Panc1 (cell line): ENCODE measurements around the gene PORCN. TPM values are rescaled to one million over a fixed set of nuclear protein-coding genes. Genes with fewer than 3 reads are reported as not detected.
A peak's percentile ranks its signal among the peaks of the same experiment; 100 is the strongest.

ENCODE experiments used
- ATAC-seq: fragments of 200-7000 bp; cut with Tn5 transposase; 2 replicates; pipeline ENCODE4 v1.9.1; 2020; ENCODE audit warnings: mild to moderate bottlenecking, moderate library complexity
- BruUV-seq: library from RNA; stranded (reverse); fragments of 400-500 nt; replicated peaks from 2 replicates; lab custom pipeline; 2021; lab: Mats Ljungman, UMichigan
- CTCF ChIA-PET: fragments of 300-600 bp; sonication (Branson Sonifier 250); formaldehyde crosslinking; loops from one replicate; lab custom pipeline; 2022; ENCODE audit warnings: antibody characterized with exemption; lab: Charles Lee
- POLR2A ChIA-PET: fragments of 300-600 bp; sonication (Branson Sonifier 250); formaldehyde crosslinking; loops from one replicate; lab custom pipeline; 2022; ENCODE audit warnings: antibody characterized with exemption; lab: Charles Lee
- DNase-seq: peaks from one replicate; pipeline ENCODE4 v3.0.0-alpha.2; 2010; ENCODE audit warnings: low read depth, low spot score
- H3K27ac ChIP-seq: 2 replicates; pipeline ENCODE4 v1.5.1; 2011; ENCODE audit warnings: mild to moderate bottlenecking, low read length, inconsistent platforms
- H3K27me3 ChIP-seq: fragments of 200-500 bp; sonication (Bioruptor generic); 2 replicates; pipeline ENCODE4 v1.6.0; 2014; ENCODE audit warnings: low read length, inconsistent platforms; ENCODE audit not compliant: control insufficient read depth, insufficient read depth
- H3K36me3 ChIP-seq: fragments of 200-500 bp; sonication (Bioruptor generic); 2 replicates; pipeline ENCODE4 v1.5.1; 2014; ENCODE audit warnings: inconsistent platforms, mild to moderate bottlenecking, low read length, moderate library complexity; ENCODE audit not compliant: control insufficient read depth, insufficient read depth
- H3K4me1 ChIP-seq: 2 replicates; pipeline ENCODE4 v1.5.1; 2011; ENCODE audit warnings: inconsistent platforms, mild to moderate bottlenecking, low read length, moderate library complexity; ENCODE audit not compliant: control insufficient read depth, insufficient read depth
- H3K4me3 ChIP-seq, 2 experiments: 2 replicates each; pipeline ENCODE4 v1.5.1; 2011 to 2012; ENCODE audit warnings: low read depth in 2 of 2, low read length in 2 of 2, mild to moderate bottlenecking in 2 of 2, inconsistent platforms in 1 of 2, moderate library complexity in 1 of 2
- H3K9me3 ChIP-seq: fragments of 200-500 bp; sonication (Bioruptor generic); 2 replicates; pipeline ENCODE4 v1.5.1; 2014; ENCODE audit warnings: low read depth, mild to moderate bottlenecking, inconsistent platforms, low read length, moderate library complexity; ENCODE audit not compliant: control insufficient read depth, insufficient read depth
- POLR2AphosphoS5 ChIP-seq: IDR thresholded peaks from 2 replicates; pipeline ENCODE4 v1.6.1; 2012; ENCODE audit warnings: mild to moderate bottlenecking, low read depth, low read length, moderate library complexity
- SIN3A ChIP-seq: IDR thresholded peaks from 2 replicates; pipeline ENCODE4 v1.6.1; 2012; ENCODE audit warnings: low read depth, mild to moderate bottlenecking, low read length, moderate library complexity, borderline replicate concordance; ENCODE audit not compliant: insufficient read depth
- TCF7L2 ChIP-seq: IDR thresholded peaks from 2 replicates; pipeline ENCODE4 v1.6.1; 2011; ENCODE audit warnings: mild to moderate bottlenecking, low read depth, low read length, inconsistent platforms
- in situ Hi-C: cut with HindIII; loops from 2 replicates; pipeline ENCODE4 v1.10.0; 2016; ENCODE audit warnings: low sequenced_read_pairs, low pct_unique_long_range_greater_than_20kb
- intact Hi-C: fragments of 100-400 bp; cut with micrococcal nuclease; formaldehyde crosslinking; loops from one replicate; pipeline ENCODE4 v1.10.0; 2022; ENCODE audit not compliant: unreplicated experiment
- total RNA-seq: library from RNA; stranded (reverse); gene quantifications from one replicate; pipeline ENCODE4 v1.2.1, GENCODE V29; 2021; ENCODE audit not compliant: unreplicated experiment
- TF ChIP-seq, protein P1 (sequence below), 2 experiments: IDR thresholded peaks; 2 replicates each; pipeline ENCODE4 v1.6.1; 2011 to 2012; ENCODE audit warnings: low read depth in 2 of 2, control low read depth in 1 of 2, low read length in 1 of 2, mild to moderate bottlenecking in 1 of 2, moderate library complexity in 1 of 2; ENCODE audit not compliant: insufficient read depth in 1 of 2
- TF ChIP-seq, protein P2 (sequence below): fragments of 450-650 bp; IDR thresholded peaks from 2 replicates; pipeline ENCODE4 v1.5.1; 2017; ENCODE audit warnings: mild to moderate bottlenecking

The PORCN gene
- total RNA-seq, 1 experiment from 2014 or later = 8.6 TPM

DNA sequence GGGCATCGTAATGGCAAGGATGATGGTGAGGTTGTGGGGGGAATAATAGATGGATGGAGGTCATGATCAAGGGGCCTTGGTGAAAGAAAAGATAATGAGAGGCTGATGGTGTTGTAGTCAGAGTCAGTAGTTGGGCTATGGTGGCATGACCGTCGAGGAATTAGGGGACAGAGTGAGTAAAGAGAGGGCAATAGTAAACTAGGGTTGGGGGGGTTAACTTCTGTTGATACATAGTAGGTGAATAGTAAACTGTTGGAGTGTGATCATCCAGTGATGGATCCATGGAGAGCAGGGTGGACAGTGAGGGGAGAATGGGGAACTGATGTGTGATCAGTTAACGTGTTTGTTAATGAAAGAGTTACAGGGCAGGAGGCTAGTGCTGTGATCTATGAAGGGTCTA is 31.9 kb upstream of the PORCN start:
- TF ChIP-seq SIN3A (no peak), TCF7L2 (no peak), POLR2AphosphoS5 (no peak)
- TF ChIP-seq, protein P1, sequence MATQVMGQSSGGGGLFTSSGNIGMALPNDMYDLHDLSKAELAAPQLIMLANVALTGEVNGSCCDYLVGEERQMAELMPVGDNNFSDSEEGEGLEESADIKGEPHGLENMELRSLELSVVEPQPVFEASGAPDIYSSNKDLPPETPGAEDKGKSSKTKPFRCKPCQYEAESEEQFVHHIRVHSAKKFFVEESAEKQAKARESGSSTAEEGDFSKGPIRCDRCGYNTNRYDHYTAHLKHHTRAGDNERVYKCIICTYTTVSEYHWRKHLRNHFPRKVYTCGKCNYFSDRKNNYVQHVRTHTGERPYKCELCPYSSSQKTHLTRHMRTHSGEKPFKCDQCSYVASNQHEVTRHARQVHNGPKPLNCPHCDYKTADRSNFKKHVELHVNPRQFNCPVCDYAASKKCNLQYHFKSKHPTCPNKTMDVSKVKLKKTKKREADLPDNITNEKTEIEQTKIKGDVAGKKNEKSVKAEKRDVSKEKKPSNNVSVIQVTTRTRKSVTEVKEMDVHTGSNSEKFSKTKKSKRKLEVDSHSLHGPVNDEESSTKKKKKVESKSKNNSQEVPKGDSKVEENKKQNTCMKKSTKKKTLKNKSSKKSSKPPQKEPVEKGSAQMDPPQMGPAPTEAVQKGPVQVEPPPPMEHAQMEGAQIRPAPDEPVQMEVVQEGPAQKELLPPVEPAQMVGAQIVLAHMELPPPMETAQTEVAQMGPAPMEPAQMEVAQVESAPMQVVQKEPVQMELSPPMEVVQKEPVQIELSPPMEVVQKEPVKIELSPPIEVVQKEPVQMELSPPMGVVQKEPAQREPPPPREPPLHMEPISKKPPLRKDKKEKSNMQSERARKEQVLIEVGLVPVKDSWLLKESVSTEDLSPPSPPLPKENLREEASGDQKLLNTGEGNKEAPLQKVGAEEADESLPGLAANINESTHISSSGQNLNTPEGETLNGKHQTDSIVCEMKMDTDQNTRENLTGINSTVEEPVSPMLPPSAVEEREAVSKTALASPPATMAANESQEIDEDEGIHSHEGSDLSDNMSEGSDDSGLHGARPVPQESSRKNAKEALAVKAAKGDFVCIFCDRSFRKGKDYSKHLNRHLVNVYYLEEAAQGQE (IDR thresholded peaks at IDR 0.05; ENCODE audit: insufficient read depth in 1 of 2, low read depth in 2 of 2, low read length in 1 of 2) = no peak
- TF ChIP-seq, protein P2, sequence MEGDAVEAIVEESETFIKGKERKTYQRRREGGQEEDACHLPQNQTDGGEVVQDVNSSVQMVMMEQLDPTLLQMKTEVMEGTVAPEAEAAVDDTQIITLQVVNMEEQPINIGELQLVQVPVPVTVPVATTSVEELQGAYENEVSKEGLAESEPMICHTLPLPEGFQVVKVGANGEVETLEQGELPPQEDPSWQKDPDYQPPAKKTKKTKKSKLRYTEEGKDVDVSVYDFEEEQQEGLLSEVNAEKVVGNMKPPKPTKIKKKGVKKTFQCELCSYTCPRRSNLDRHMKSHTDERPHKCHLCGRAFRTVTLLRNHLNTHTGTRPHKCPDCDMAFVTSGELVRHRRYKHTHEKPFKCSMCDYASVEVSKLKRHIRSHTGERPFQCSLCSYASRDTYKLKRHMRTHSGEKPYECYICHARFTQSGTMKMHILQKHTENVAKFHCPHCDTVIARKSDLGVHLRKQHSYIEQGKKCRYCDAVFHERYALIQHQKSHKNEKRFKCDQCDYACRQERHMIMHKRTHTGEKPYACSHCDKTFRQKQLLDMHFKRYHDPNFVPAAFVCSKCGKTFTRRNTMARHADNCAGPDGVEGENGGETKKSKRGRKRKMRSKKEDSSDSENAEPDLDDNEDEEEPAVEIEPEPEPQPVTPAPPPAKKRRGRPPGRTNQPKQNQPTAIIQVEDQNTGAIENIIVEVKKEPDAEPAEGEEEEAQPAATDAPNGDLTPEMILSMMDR = no peak
- Histone ChIP-seq H3K27ac (peak overlapping the region; percentile 89), H3K4me1 (peaks cover 5% of the 10 kb centered on the region), H3K36me3 (no peaks in the 10 kb centered on the region), H3K27me3 (no peaks in the 10 kb centered on the region), H3K9me3 (no peaks in the 10 kb centered on the region), H3K4me3 (peak overlapping the region; percentile 94 to 95)
- BruUV-seq = TSS peak; percentile 74
- ChIA-PET CTCF (no interaction called here), POLR2A (no interaction called here)
- in situ Hi-C loops = no loop called here
- ATAC-seq = no peak
- DNase-seq = no peak
- intact Hi-C loops = no loop called here

DNA sequence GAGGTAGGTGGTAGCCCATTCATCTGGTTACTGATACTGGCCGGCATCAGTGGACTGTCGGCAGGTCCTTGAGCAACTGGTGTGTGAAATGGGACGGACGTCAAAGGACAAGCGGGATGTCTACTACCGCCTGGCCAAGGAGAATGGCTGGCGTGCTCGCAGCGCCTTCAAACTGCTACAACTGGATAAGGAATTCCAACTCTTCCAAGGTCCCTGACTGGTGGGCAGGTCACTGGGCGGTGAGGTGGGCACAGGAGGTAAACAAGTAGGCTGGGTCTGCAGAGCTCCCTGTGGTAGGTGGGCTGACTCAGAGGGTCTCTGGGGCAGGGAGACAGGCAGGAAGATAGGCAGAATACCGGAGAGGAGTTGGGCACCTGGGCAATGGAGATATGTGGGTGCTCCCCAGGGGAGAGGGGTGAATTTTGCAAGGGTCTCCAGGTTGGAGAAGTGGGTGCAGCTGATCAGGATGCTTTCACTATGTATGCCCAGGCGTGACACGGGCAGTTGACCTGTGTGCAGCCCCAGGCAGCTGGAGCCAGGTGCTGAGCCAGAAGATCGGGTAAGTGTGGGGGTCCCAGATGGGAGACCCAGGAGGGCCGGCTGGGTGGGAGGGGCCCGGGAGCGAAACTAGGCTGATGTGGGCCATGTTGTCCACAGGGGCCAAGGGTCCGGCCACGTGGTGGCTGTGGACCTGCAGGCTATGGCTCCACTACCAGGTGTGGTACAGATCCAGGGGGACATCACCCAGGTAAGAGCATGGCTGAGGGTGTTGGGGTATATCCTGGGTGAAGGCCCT is 30.6 kb upstream of the PORCN start:
- Histone ChIP-seq H3K36me3 (peaks cover 2% of the 10 kb centered on the region), H3K9me3 (no peaks in the 10 kb centered on the region), H3K4me1 (peaks cover 5% of the 10 kb centered on the region), H3K27ac (no peak overlapping the region), H3K27me3 (no peaks in the 10 kb centered on the region), H3K4me3 (no peak overlapping the region)
- ChIA-PET POLR2A (no interaction called here), CTCF (no interaction called here)
- ATAC-seq (no peak), DNase-seq (no peak)
- intact Hi-C loops = no loop called here
- no TSS peak for BruUV-seq
- in situ Hi-C loops = no loop called here
- TF ChIP-seq SIN3A (no peak), TCF7L2 (no peak), POLR2AphosphoS5 (no peak)
- TF ChIP-seq, protein P2 = no peak
- TF ChIP-seq, protein P1 (IDR thresholded peaks at IDR 0.05; ENCODE audit: insufficient read depth in 1 of 2, low read depth in 2 of 2, low read length in 1 of 2) = no peak
